Fibroblast of lung (primary cell): ENCODE measurements around the gene GABRE. TPM values are rescaled to one million over a fixed set of nuclear protein-coding genes. Genes with fewer than 3 reads are reported as not detected.

Experiments used
- DNase-seq, 2 donors: peaks; one replicate each; pipeline versions ENCODE4 v3.0.0 to v3.0.0-alpha.2; 2010; ENCODE audit warnings: low read depth in 2 of 2
- H2AFZ ChIP-seq: 2 replicates; pipeline ENCODE4 v1.5.1; 2012; ENCODE audit warnings: low read length, control low read depth, inconsistent platforms
- H3K27ac ChIP-seq: 2 replicates; pipeline ENCODE4 v1.5.1; 2011; ENCODE audit warnings: low read length, control low read depth; ENCODE audit not compliant: insufficient read depth
- H3K27me3 ChIP-seq: 2 replicates; pipeline ENCODE4 v1.5.1; 2011; ENCODE audit warnings: mild to moderate bottlenecking, low read length; ENCODE audit not compliant: control insufficient read depth, insufficient read depth
- H3K36me3 ChIP-seq: 2 replicates; pipeline ENCODE4 v1.5.1; 2011; ENCODE audit warnings: low read length; ENCODE audit not compliant: control insufficient read depth, insufficient read depth
- H3K4me1 ChIP-seq: 2 replicates; pipeline ENCODE4 v1.5.1; 2011; ENCODE audit warnings: low read length; ENCODE audit not compliant: control insufficient read depth, insufficient read depth; ENCODE audit errors: extremely low read depth
- H3K4me2 ChIP-seq: 2 replicates; pipeline ENCODE4 v1.5.1; 2011; ENCODE audit warnings: low read length, control low read depth; ENCODE audit not compliant: insufficient read depth; ENCODE audit errors: extremely low read depth
- H3K4me3 ChIP-seq, 4 experiments: fragments of 200-600 bp in 1 of 4; sonication (generic) in 1 of 4; replicated peaks in 1 of 4; 2 replicates each; pipeline ENCODE4 v1.5.1; 2011 to 2016; ENCODE audit warnings: low read length in 4 of 4, low read depth in 3 of 4, mild to moderate bottlenecking in 3 of 4, control low read depth in 2 of 4, inconsistent platforms in 1 of 4, mixed read lengths in 1 of 4; ENCODE audit not compliant: insufficient read depth in 1 of 4; ENCODE audit errors: control extremely low read depth in 1 of 4
- H3K79me2 ChIP-seq: 2 replicates; pipeline ENCODE4 v1.5.1; 2012; ENCODE audit warnings: mild to moderate bottlenecking, low read length, inconsistent platforms; ENCODE audit not compliant: control insufficient read depth, insufficient read depth
- H3K9ac ChIP-seq: 2 replicates; pipeline ENCODE4 v1.5.1; 2011; ENCODE audit warnings: mild to moderate bottlenecking, low read length, control low read depth; ENCODE audit not compliant: insufficient read depth
- H3K9me3 ChIP-seq: 2 replicates; pipeline ENCODE4 v1.5.1; 2012; ENCODE audit warnings: low read depth, low read length; ENCODE audit not compliant: control insufficient read depth, insufficient read depth
- H4K20me1 ChIP-seq: 2 replicates; pipeline ENCODE4 v1.5.1; 2011; ENCODE audit warnings: low read length; ENCODE audit not compliant: control insufficient read depth, insufficient read depth; ENCODE audit errors: extremely low read depth
- EZH2 ChIP-seq: IDR thresholded peaks from 2 replicates; pipeline ENCODE4 v1.5.1; 2012; ENCODE audit warnings: low read length, control low read depth, mild to moderate bottlenecking; ENCODE audit errors: missing control alignments
- polyA plus RNA-seq, 2 donors: library from polyadenylated mRNA; depleted of rRNA in 1 of 2; stranded (reverse) in 1 of 2; unstranded in 1 of 2; fragments of >200 nt; gene quantifications; 2 replicates each; pipeline ENCODE4 v1.2.1, GENCODE V29; 2011 to 2012; ENCODE audit warnings: missing spikeins in 1 of 2
- total RNA-seq: library from RNA; depleted of rRNA; stranded (reverse); fragments of >200 nt; gene quantifications from 2 replicates; pipeline ENCODE4 v1.2.1, GENCODE V29; 2014
- TF ChIP-seq, protein P1 (sequence below), 2 donors: IDR thresholded peaks in 1 of 2; conservative IDR thresholded peaks in 1 of 2; 1 replicate in 1 of 2; 2 replicates in 1 of 2; pipeline ENCODE4 v1.5.1; 2011 to 2012; ENCODE audit warnings: low read length in 2 of 2, control low read depth in 1 of 2, inconsistent platforms in 1 of 2, low read depth in 1 of 2, mild to moderate bottlenecking in 1 of 2

Gene GABRE
- total and polyA plus RNA-seq, 2 donors (not counting 1 experiment from before 2014, with no cell fraction given), result 2.0 to 3.8 TPM

DNA sequence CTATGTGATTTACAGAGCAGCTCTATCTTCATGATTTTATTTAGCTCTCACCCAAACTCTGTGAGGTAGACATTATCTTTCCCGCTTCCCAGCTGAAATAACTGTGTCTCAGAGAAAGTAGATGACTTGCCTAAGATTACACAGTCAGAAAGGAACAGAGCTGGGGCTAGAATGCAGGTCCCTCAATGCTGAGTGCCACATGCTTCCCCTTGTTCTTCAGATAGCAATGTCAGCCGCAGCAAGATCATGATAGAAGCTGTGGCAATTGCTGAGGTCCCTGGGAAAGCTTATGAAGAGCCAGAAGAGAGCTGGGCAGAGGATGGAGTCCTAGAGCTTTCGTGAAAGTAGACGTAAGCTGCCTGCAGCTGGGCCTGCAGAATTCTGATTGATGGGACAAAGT lies 11.1 kb upstream of the GABRE start:
- TF ChIP-seq EZH2, result no peak
- TF ChIP-seq, protein P1, sequence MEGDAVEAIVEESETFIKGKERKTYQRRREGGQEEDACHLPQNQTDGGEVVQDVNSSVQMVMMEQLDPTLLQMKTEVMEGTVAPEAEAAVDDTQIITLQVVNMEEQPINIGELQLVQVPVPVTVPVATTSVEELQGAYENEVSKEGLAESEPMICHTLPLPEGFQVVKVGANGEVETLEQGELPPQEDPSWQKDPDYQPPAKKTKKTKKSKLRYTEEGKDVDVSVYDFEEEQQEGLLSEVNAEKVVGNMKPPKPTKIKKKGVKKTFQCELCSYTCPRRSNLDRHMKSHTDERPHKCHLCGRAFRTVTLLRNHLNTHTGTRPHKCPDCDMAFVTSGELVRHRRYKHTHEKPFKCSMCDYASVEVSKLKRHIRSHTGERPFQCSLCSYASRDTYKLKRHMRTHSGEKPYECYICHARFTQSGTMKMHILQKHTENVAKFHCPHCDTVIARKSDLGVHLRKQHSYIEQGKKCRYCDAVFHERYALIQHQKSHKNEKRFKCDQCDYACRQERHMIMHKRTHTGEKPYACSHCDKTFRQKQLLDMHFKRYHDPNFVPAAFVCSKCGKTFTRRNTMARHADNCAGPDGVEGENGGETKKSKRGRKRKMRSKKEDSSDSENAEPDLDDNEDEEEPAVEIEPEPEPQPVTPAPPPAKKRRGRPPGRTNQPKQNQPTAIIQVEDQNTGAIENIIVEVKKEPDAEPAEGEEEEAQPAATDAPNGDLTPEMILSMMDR (conservative IDR thresholded peaks at IDR 0.05 in 1 of 2, IDR thresholded peaks at IDR 0.05 in 1 of 2; ENCODE audit: low read depth in 1 of 2, low read length in 2 of 2), result no peak
- H3K27me3 ChIP-seq, result no peaks in the 10 kb centered on the region
- no peaks in the 10 kb centered on the region for H3K79me2 ChIP-seq
- H3K9me3 ChIP-seq, result no peaks in the 10 kb centered on the region
- H2AFZ ChIP-seq, result no peak overlapping the region
- H3K27ac ChIP-seq, result no peak overlapping the region
- H3K36me3 ChIP-seq, result no peaks in the 10 kb centered on the region
- no peaks in the 10 kb centered on the region for H4K20me1 ChIP-seq
- peaks cover 3% of the 10 kb centered on the region for H3K4me1 ChIP-seq
- no peak overlapping the region for H3K9ac ChIP-seq
- H3K4me3 ChIP-seq, result no peak overlapping the region
- DNase-seq, result no peak
- no peak overlapping the region for H3K4me2 ChIP-seq

DNA sequence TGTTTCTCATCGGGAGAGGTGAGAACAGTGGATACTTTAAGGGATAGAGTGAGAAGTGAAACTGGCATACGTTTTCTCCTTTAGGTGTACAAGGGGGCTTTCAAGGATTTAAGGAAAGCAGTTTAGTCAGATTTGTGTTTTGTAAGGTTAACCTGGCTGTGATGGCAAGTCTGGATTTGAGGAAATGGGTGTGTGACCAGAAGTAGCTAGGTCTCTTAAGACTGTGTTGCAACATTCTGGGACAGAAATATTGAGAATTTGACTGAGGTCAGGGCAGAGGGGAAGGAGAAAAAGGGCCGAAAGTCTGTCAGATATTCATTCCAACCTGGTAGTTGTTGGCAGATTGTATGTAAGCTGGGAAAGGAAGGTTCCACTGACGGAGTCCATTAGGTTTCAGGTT lies 10.4 kb upstream of the GABRE start:
- no peak overlapping the region for H3K4me2 ChIP-seq
- H3K9me3 ChIP-seq, result no peaks in the 10 kb centered on the region
- H3K4me1 ChIP-seq, result peaks cover 3% of the 10 kb centered on the region
- TF ChIP-seq, protein P1 (conservative IDR thresholded peaks at IDR 0.05 in 1 of 2, IDR thresholded peaks at IDR 0.05 in 1 of 2; ENCODE audit: low read depth in 1 of 2, low read length in 2 of 2), result no peak
- TF ChIP-seq EZH2, result no peak
- no peak for DNase-seq
- H3K36me3 ChIP-seq, result no peaks in the 10 kb centered on the region
- no peak overlapping the region for H2AFZ ChIP-seq
- no peaks in the 10 kb centered on the region for H3K27me3 ChIP-seq
- no peak overlapping the region for H3K4me3 ChIP-seq
- no peak overlapping the region for H3K9ac ChIP-seq
- no peaks in the 10 kb centered on the region for H4K20me1 ChIP-seq
- no peak overlapping the region for H3K27ac ChIP-seq
- H3K79me2 ChIP-seq, result no peaks in the 10 kb centered on the region

GRCh38 chrX:151984328-151984727 lies 9.9 kb upstream of the GABRE start:
- no peak overlapping the region for H3K4me3 ChIP-seq
- no peaks in the 10 kb centered on the region for H3K36me3 ChIP-seq
- no peaks in the 10 kb centered on the region for H3K27me3 ChIP-seq
- no peaks in the 10 kb centered on the region for H3K9me3 ChIP-seq
- no peaks in the 10 kb centered on the region for H4K20me1 ChIP-seq
- peak overlapping the region; percentile 15 for H3K4me2 ChIP-seq
- no peak overlapping the region for H3K27ac ChIP-seq
- DNase-seq, result peak; percentile 33 to 94
- no peak overlapping the region for H3K9ac ChIP-seq
- H3K79me2 ChIP-seq, result no peaks in the 10 kb centered on the region
- TF ChIP-seq EZH2, result no peak
- TF ChIP-seq, protein P1 (conservative IDR thresholded peaks at IDR 0.05 in 1 of 2, IDR thresholded peaks at IDR 0.05 in 1 of 2; ENCODE audit: low read depth in 1 of 2, low read length in 2 of 2), result no peak
- no peak overlapping the region for H2AFZ ChIP-seq
- H3K4me1 ChIP-seq, result peaks cover 3% of the 10 kb centered on the region
